GM19463 (cell line): ENCODE measurements around the gene SBNO2.
A peak's percentile ranks its signal among the peaks of the same experiment; 100 is the strongest.
"Not testable (repeated sequence)": the region's sequence is repeated elsewhere in the genome, so short reads cannot be mapped to it uniquely, and the experiment has no call there.

ENCODE experiments used
- ATAC-seq: cut with Tn5 transposase; IDR thresholded peaks from one replicate; pipeline ENCODE4 v1.9.1; 2021; ENCODE audit warnings: mild to moderate bottlenecking, moderate library complexity; ENCODE audit not compliant: unreplicated experiment

Gene SBNO2

GRCh38 chr19:1121395-1121794 lies 52.7 kb downstream of the SBNO2 start:
- no peak for ATAC-seq

- no peak for ATAC-seq
These were observed 54.4 kb downstream of the SBNO2 start for GRCh38 chr19:1119475-1120217.

GRCh38 chr19:1118999-1119398 lies 55.1 kb downstream of the SBNO2 start:
- no peak for ATAC-seq

GRCh38 chr19:1117654-1118053 lies 56.4 kb downstream of the SBNO2 start:
- no peak for ATAC-seq

GRCh38 chr19:1116726-1117581 lies 57.1 kb downstream of the SBNO2 start:
- ATAC-seq, result no peak

- ATAC-seq, result no peak
These were observed 58.2 kb downstream of the SBNO2 start for GRCh38 chr19:1115646-1116420.

GRCh38 chr19:1114728-1115127 lies 59.3 kb downstream of the SBNO2 start:
- ATAC-seq, result not testable (repeated sequence)

GRCh38 chr19:1113986-1114483 lies 60.0 kb downstream of the SBNO2 start:
- ATAC-seq, result no peak

- peak; percentile 63 for ATAC-seq
These were observed 60.8 kb downstream of the SBNO2 start for GRCh38 chr19:1113030-1113985.

- no peak for ATAC-seq
These were observed 61.6 kb downstream of the SBNO2 start for GRCh38 chr19:1112268-1113029.

- ATAC-seq, result no peak
These were observed 62.3 kb downstream of the SBNO2 start for GRCh38 chr19:1111641-1112267.

- no peak for ATAC-seq
These were observed 63.0 kb downstream of the SBNO2 start for GRCh38 chr19:1110809-1111640.

- ATAC-seq, result no peak
These were observed 64.1 kb downstream of the SBNO2 start for GRCh38 chr19:1109697-1110671.

- no peak for ATAC-seq
These were observed 65.0 kb downstream of the SBNO2 start for GRCh38 chr19:1109032-1109551.

GRCh38 chr19:1108291-1109031 lies 65.6 kb downstream of the SBNO2 start:
- no peak for ATAC-seq
